HepG2 (cell line): Measurements from ENCODE around the gene SLC35G2. TPM values are rescaled to one million over a fixed set of nuclear protein-coding genes. Genes with fewer than 3 reads are reported as not detected.

Experiments
- ATAC-seq: fragments of 200-7000 bp; cut with Tn5 transposase; 3 replicates; pipeline ENCODE4 v1.9.1; 2020; ENCODE audit warnings: mild to moderate bottlenecking, moderate library complexity
- BruUV-seq: library from RNA; stranded (reverse); fragments of 400-500 nt; replicated peaks from 2 replicates; lab custom pipeline; 2021; lab: Mats Ljungman, UMichigan
- CTCF ChIA-PET: fragments of 300-600 bp; formaldehyde crosslinking; extraction: SDS; loops from one replicate; lab custom pipeline; 2021; ENCODE audit warnings: low total read pairs, inconsistent platforms, low intra/inter-chr PET ratio; lab: Yijun Ruan, JAX
- POLR2A ChIA-PET: fragments of 350-600 bp; sonication (Branson Sonifier 250); formaldehyde crosslinking; loops from one replicate; lab custom pipeline; 2020; ENCODE audit warnings: antibody characterized with exemption, inconsistent platforms; lab: Yijun Ruan, JAX
- DNase-seq: peaks from one replicate; pipeline ENCODE4 v3.0.0-alpha.2; 2015; ENCODE audit warnings: low spot score
- FAIRE-seq: peaks from 3 replicates; lab custom pipeline; 2011; peaks lifted over from hg19 to GRCh38; lab: Jason Lieb, UNC
- H2AFZ ChIP-seq: one replicate; pipeline ENCODE4 v1.6.1; 2011; ENCODE audit warnings: low read length, inconsistent platforms
- H3K27ac ChIP-seq: fragments of 300-600 bp; 3 replicates; pipeline ENCODE4 v1.8.0; 2011; ENCODE audit warnings: mixed run types, mild to moderate bottlenecking, mixed read lengths, low read length, inconsistent platforms; ENCODE audit not compliant: insufficient read depth; ENCODE audit errors: extremely low read length
- H3K27me3 ChIP-seq, 2 experiments: fragments of 200-600 bp in 1 of 2; 2 replicates in 1 of 2; 3 replicates in 1 of 2; pipeline versions ENCODE4 v1.6.0 to v1.8.0; 2011; ENCODE audit warnings: low read length in 2 of 2, mild to moderate bottlenecking in 2 of 2, moderate library complexity in 2 of 2, inconsistent platforms in 1 of 2; ENCODE audit not compliant: insufficient read depth in 2 of 2, control insufficient read depth in 1 of 2
- H3K36me3 ChIP-seq, 2 experiments: fragments of 200-600 bp in 1 of 2; replicated peaks in 1 of 2; 2 replicates in 1 of 2; 3 replicates in 1 of 2; pipeline versions ENCODE4 v1.5.1 to v1.8.0; 2011; ENCODE audit warnings: low read length in 2 of 2, inconsistent platforms in 1 of 2; ENCODE audit not compliant: insufficient read depth in 2 of 2, control insufficient read depth in 1 of 2
- H3K4me1 ChIP-seq: 2 replicates; pipeline ENCODE4 v1.5.1; 2012; ENCODE audit warnings: low read length, inconsistent platforms; ENCODE audit not compliant: insufficient read depth
- H3K4me2 ChIP-seq: 2 replicates; pipeline ENCODE4 v1.6.0; 2011; ENCODE audit warnings: low read depth, low read length, inconsistent platforms
- H3K4me3 ChIP-seq, 3 experiments: fragments of 200-600 bp in 1 of 3; sonication (generic), shearing (Covaris generic) in 1 of 3; replicated peaks in 1 of 3; 2 replicates each; pipeline ENCODE4 v1.5.1; 2011 to 2016; ENCODE audit warnings: low read length in 3 of 3, inconsistent platforms in 2 of 3, low read depth in 2 of 3, mild to moderate bottlenecking in 2 of 3, control low read depth in 1 of 3, mixed read lengths in 1 of 3; ENCODE audit not compliant: insufficient read depth in 1 of 3
- H3K79me2 ChIP-seq: one replicate; pipeline ENCODE4 v1.6.1; 2011; ENCODE audit warnings: low read length, inconsistent platforms; ENCODE audit not compliant: insufficient read depth
- H3K9ac ChIP-seq: 2 replicates; pipeline ENCODE4 v1.6.0; 2011; ENCODE audit warnings: mild to moderate bottlenecking, low read depth, low read length, inconsistent platforms; ENCODE audit not compliant: insufficient read depth
- H3K9me3 ChIP-seq: 2 replicates; pipeline ENCODE4 v1.5.1; 2012; ENCODE audit warnings: mild to moderate bottlenecking, low read length
- H4K20me1 ChIP-seq: 2 replicates; pipeline ENCODE4 v1.6.0; 2011; ENCODE audit warnings: inconsistent platforms, mild to moderate bottlenecking, low read length, moderate library complexity; ENCODE audit not compliant: insufficient read depth
- HOXA9 ChIP-seq: sonication (generic); formaldehyde crosslinking; IDR thresholded peaks from 2 replicates; pipeline ENCODE4 v1.8.1; 2022; ENCODE audit warnings: missing genetic modification reagents, mild to moderate bottlenecking, moderate library complexity, borderline replicate concordance
- MLXIP ChIP-seq: sonication (generic); formaldehyde crosslinking; IDR thresholded peaks from 2 replicates; pipeline ENCODE4 v1.9.0; 2021; ENCODE audit warnings: missing genetic modification reagents, borderline replicate concordance
- RORA ChIP-seq: sonication (generic); formaldehyde crosslinking; IDR thresholded peaks from 2 replicates; pipeline ENCODE4 v1.5.0; 2020; ENCODE audit warnings: mild to moderate bottlenecking, missing genetic modification reagents, moderate library complexity
- TEF ChIP-seq: sonication (generic); formaldehyde crosslinking; IDR thresholded peaks from 2 replicates; pipeline ENCODE4 v1.5.0; 2020; ENCODE audit warnings: missing genetic modification reagents
- ZNF770 ChIP-seq: sonication (generic); formaldehyde crosslinking; IDR thresholded peaks from 2 replicates; pipeline ENCODE4 v1.5.0; 2020; ENCODE audit warnings: mild to moderate bottlenecking, missing genetic modification reagents
- WGBS: methylation state at CpG from one replicate; pipeline ENCODE4 v1.1.6; 2017; ENCODE audit warnings: low lambda C conversion rate; 5-methylcytosine and 5-hydroxymethylcytosine counted together
- in situ Hi-C: cut with HindIII; loops from 2 replicates; pipeline ENCODE4 v1.10.0; 2017; ENCODE audit warnings: low pct_unique_long_range_greater_than_20kb; ENCODE audit not compliant: extremely low pct_ligation_motif_present
- intact Hi-C: fragments of 100-400 bp; cut with micrococcal nuclease; formaldehyde crosslinking; loops from one replicate; pipeline ENCODE4 v1.10.0; 2022; ENCODE audit not compliant: unreplicated experiment
- polyA plus RNA-seq, 8 experiments: library from polyadenylated mRNA; depleted of rRNA in 3 of 8; stranded (reverse) in 7 of 8; unstranded in 1 of 8; fragments of >200 nt; fragmentation: Illumina TruSeq in 4 of 8; extraction: Trizol in 4 of 8; gene quantifications; 2 replicates each; pipeline versions ENCODE4 v1.2.1 to v1.2.3, GENCODE V29; 2011 to 2016; ENCODE audit warnings: low read depth in 4 of 8, missing spikeins in 1 of 8, mixed read lengths in 1 of 8; ENCODE audit not compliant: insufficient read depth in 1 of 8
- total RNA-seq, 5 experiments: library from RNA; depleted of rRNA; stranded (reverse); fragments of >200 nt; fragmentation: Illumina TruSeq; extraction: Trizol; gene quantifications; 2 replicates each; pipeline ENCODE4 v1.2.3, GENCODE V29; 2016; ENCODE audit warnings: low read depth in 1 of 5

Gene SLC35G2
- total and polyA plus RNA-seq, 2 of the 13 experiments (the other 11 are each of a cell fraction or from before 2014, with no cell fraction given) = 7.6 to 10.3 TPM

GRCh38 chr3:136891934-136892855, 73.3 kb downstream of the SLC35G2 start:
- H2AFZ ChIP-seq = no peak overlapping the region
- no peak overlapping the region for H3K4me3 ChIP-seq
- FAIRE-seq = no peak
- POLR2A ChIA-PET = no interaction called here
- intact Hi-C loops = no loop called here
- in situ Hi-C loops = no loop called here
- H3K9me3 ChIP-seq = no peaks in the 10 kb centered on the region
- ATAC-seq = no peak
- peaks cover 72% of the 10 kb centered on the region for H3K79me2 ChIP-seq
- CTCF ChIA-PET = no interaction called here
- H3K27ac ChIP-seq = no peak overlapping the region
- H3K36me3 ChIP-seq = no peaks in the 10 kb centered on the region
- no peak for DNase-seq
- WGBS = 69% methylated on average over 2 of the region's 2 CpGs
- H4K20me1 ChIP-seq = peaks cover 9% of the 10 kb centered on the region; the same call in 1 of the 2 replicates
- TF ChIP-seq RORA (CRISPR knock-in tag) = no peak
- TF ChIP-seq ZNF770 (CRISPR knock-in tag) = 0 out of 2 replicates have a peak, but pooled peaks have one; percentile 40
- TF ChIP-seq MLXIP (CRISPR knock-in tag) = no peak
- TF ChIP-seq TEF (CRISPR knock-in tag) = no peak
- no peak for TF ChIP-seq HOXA9
- no peaks in the 10 kb centered on the region for H3K27me3 ChIP-seq
- no TSS peak for BruUV-seq
- no peak overlapping the region for H3K9ac ChIP-seq
- H3K4me2 ChIP-seq = no peak overlapping the region
- peaks cover 19% of the 10 kb centered on the region for H3K4me1 ChIP-seq
